GM12864 (cell line): ENCODE data around the gene OR5K2.

Source experiments
- DNase-seq: peaks from one replicate; pipeline ENCODE4 v3.0.0-alpha.2; 2011; ENCODE audit warnings: low read depth
- H3K4me3 ChIP-seq: 2 replicates; pipeline ENCODE4 v1.5.1; 2011; ENCODE audit warnings: mild to moderate bottlenecking, low read depth, low read length, control low read depth
- CTCF ChIP-seq: IDR thresholded peaks from 2 replicates; pipeline ENCODE4 v1.5.1; 2011; ENCODE audit warnings: low read depth, mild to moderate bottlenecking, moderate library complexity, low read length, control low read depth, inconsistent platforms; ENCODE audit errors: missing control alignments

OR5K2 gene

DNA sequence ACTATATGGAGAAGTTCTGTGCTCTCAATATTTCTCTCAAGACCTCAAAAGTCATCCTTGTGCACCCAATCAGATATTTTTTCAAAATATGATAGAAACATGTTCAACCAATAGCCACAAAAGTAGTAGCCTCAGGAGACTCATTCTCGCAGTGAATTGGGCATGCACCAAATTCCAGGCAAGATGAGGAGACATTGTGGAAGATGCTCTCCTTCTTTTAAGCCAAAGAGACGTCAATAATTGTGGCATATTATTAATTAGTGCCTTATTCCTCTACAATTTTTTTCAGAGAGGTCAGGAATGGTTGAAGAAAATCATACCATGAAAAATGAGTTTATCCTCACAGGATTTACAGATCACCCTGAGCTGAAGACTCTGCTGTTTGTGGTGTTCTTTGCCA is at the start of gene OR5K2:
Gene OR5K2, plus strand, starts transcription at position 301 of the 400 bp plus-strand sequence. Its CDS starts 0 bp downstream, at position 301.
- no peak for DNase-seq
- TF ChIP-seq CTCF = no peak
- no peak within 1 kb of the TSS for H3K4me3 ChIP-seq

- H3K4me3 ChIP-seq = no peak overlapping the region
- DNase-seq = peak; percentile 21
- no peak for TF ChIP-seq CTCF
These were observed 47.8 kb upstream of the OR5K2 start for GRCh38 chr3:98449606-98450193.

DNA sequence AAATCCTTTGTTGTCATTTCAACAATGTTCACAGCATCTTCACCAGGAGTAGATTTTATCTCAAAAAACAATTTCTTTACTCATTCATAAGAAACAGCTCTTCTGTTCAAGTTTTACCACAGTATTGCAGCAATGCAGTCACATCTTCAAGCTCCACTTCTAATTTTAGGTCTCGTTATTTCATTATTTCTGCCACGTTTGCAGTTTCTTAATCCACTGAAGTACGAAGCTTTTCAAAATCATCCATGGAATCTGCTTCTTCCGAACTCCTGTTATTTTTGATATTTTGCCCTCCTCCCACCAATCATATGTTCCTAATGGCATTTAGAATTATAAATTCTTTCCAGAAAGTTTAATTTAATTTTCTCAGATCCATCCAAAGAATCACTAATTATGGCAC is 47.1 kb upstream of the OR5K2 start:
- TF ChIP-seq CTCF = no peak
- no peak overlapping the region for H3K4me3 ChIP-seq
- no peak for DNase-seq

DNA sequence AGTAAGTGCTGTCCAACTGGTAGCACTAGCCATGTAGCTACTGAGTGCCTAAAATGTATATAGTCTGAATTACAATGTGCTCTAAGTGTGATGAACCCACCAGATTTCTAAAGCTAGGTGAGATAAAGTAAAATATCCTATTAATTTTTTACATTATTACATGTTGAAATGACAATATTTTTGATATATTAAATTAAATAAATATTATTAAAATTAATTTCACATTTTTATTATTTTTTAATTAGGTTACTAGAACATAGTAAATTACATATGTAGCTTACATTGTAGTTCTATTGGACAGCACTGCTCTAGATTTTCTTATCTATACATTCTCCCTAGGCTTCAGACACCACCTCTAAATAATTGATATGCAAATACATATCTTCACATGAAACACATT is 43.7 kb upstream of the OR5K2 start:
- DNase-seq = no peak
- no peak overlapping the region for H3K4me3 ChIP-seq
- TF ChIP-seq CTCF = no peak

- DNase-seq = no peak
- no peak for TF ChIP-seq CTCF
- H3K4me3 ChIP-seq = no peak overlapping the region
These were observed 42.6 kb upstream of the OR5K2 start for GRCh38 chr3:98454929-98455328.

GRCh38 chr3:98457543-98457942 is 39.9 kb upstream of the OR5K2 start:
- DNase-seq = no peak
- no peak for TF ChIP-seq CTCF
- H3K4me3 ChIP-seq = no peak overlapping the region

GRCh38 chr3:98460220-98460619 is 37.3 kb upstream of the OR5K2 start:
- DNase-seq = no peak
- TF ChIP-seq CTCF = no peak
- no peak overlapping the region for H3K4me3 ChIP-seq
